Measurements from ENCODE around the gene HK3. TPM values are rescaled to one million over a fixed set of nuclear protein-coding genes. Genes with fewer than 3 reads are reported as not detected.

Gene HK3
- total RNA-seq, 2 donors from 2014 or later: 1.8 to 3.6 TPM

- no peak for ATAC-seq
- no peaks in the 10 kb centered on the region for H3K27me3 ChIP-seq
- TF ChIP-seq CTCF (IDR thresholded peaks at IDR 0.05): no peak
- H3K36me3 ChIP-seq (replicated peaks in 1 of 2; ENCODE audit: insufficient read depth in 1 of 2, low read depth in 2 of 2): no peaks in the 10 kb centered on the region
- H3K4me1 ChIP-seq: no peaks in the 10 kb centered on the region
- H3K4me3 ChIP-seq: no peak overlapping the region
- no peaks in the 10 kb centered on the region for H3K9me3 ChIP-seq
- no peak overlapping the region for H3K27ac ChIP-seq
- DNase-seq: no peak
- intact Hi-C loops (cut with DNase I): no loop called here
- WGBS, 2 donors: 63 to 72% methylated on average over 12 to 21 of the region's 23 CpGs
These were observed 19.3 kb downstream of the HK3 start for GRCh38 chr5:176879663-176880361.

DNA sequence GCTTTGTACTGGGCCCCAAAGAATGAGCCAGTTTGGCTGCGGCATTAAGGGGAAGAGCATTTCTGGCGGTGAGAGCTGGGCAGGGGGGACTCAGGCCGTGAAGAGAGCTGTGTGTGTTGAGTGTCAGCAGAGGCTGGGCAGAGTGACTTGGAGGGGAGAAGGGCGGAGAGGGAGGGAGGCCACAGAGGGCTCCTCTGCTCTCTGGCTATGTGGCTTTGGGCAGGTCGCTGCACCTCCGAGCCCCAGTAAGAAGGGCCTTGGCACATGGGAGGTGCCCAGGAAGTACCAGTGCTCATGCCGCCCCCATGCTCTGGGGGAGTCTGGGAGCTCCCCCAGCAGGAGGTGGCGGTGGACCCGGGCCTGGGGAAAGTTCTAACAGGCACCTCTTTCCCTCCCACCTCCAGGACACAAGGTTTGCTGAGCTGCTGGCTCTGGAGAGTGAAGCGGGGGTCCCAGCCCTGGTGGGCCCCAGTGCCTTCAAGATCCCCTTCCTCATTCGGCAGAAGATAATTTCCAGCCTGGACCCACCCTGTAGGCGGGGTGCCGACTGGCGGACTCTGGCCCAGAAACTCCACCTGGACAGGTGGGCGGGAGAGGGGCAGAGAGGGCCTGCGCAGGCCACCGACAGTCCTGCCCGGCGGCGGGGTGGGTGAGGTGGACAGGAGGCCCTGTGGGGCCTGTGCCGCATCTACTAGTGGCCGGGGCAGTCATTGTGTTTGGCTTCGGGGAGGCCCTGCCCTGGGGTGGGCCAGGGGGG is 20.1 kb downstream of the HK3 start:
- Histone ChIP-seq H3K4me3 (no peak overlapping the region), H3K9me3 (no peaks in the 10 kb centered on the region), H3K27ac (no peak overlapping the region), H3K36me3 (replicated peaks in 1 of 2; ENCODE audit: insufficient read depth in 1 of 2, low read depth in 2 of 2) (no peaks in the 10 kb centered on the region), H3K27me3 (no peaks in the 10 kb centered on the region), H3K4me1 (no peaks in the 10 kb centered on the region)
- no peak for ATAC-seq
- TF ChIP-seq CTCF (IDR thresholded peaks at IDR 0.05) (no peak), POLR2A (IDR thresholded peaks at IDR 0.05) (no peak)
- no peak for DNase-seq
- 74 to 78% methylated on average over 13 to 21 of the region's 23 CpGs for WGBS, 2 donors
- intact Hi-C loops (cut with DNase I): no loop called here

DNA sequence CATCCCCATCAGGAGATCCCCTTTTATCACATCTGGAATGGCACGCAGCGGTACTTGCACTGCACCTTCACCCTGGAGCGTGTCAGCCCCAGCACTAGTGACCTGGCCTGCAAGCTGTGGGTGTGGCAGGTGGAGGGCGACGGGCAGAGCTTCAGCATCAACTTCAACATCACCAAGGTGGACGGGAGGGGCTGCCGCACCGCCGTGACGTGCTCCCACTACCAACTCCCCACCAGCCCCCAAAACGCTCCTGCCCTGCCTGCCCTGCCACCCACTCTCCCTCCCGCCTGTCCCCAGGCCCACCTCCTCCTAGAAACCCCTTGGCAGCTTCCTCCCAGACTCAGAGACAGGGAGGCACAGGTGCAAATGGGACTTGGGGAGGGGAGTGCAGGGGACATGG is 20.7 kb downstream of the HK3 start:
- TF ChIP-seq CTCF (IDR thresholded peaks at IDR 0.05) (no peak), POLR2A (IDR thresholded peaks at IDR 0.05) (no peak)
- Histone ChIP-seq H3K4me3 (no peak overlapping the region), H3K36me3 (replicated peaks in 1 of 2; ENCODE audit: insufficient read depth in 1 of 2, low read depth in 2 of 2) (no peaks in the 10 kb centered on the region), H3K9me3 (no peaks in the 10 kb centered on the region), H3K27ac (no peak overlapping the region), H3K4me1 (no peaks in the 10 kb centered on the region), H3K27me3 (no peaks in the 10 kb centered on the region)
- WGBS, 2 donors: 78 to 84% methylated on average over 3 to 12 of the region's 12 CpGs
- intact Hi-C loops (cut with DNase I): no loop called here
- no peak for ATAC-seq
- DNase-seq: no peak

- Histone ChIP-seq H3K36me3 (replicated peaks in 1 of 2; ENCODE audit: insufficient read depth in 1 of 2, low read depth in 2 of 2) (no peaks in the 10 kb centered on the region), H3K9me3 (no peaks in the 10 kb centered on the region), H3K27ac (no peak overlapping the region), H3K4me1 (no peaks in the 10 kb centered on the region), H3K27me3 (no peaks in the 10 kb centered on the region), H3K4me3 (no peak overlapping the region)
- ATAC-seq (no peak), DNase-seq (no peak)
- TF ChIP-seq CTCF (IDR thresholded peaks at IDR 0.05): no peak
- 49% methylated on average over 20 of the region's 21 CpGs; no CpG with 5 or more reads in 1 of the 2 donors for WGBS, 2 donors
- intact Hi-C loops (cut with DNase I): no loop called here
These were observed 21.3 kb downstream of the HK3 start for GRCh38 chr5:176877793-176878331.

All from body of pancreas (tissue), 4 donors.